ENCODE data around the gene AGMO. TPM values are rescaled to one million over a fixed set of nuclear protein-coding genes. Genes with fewer than 3 reads are reported as not detected.

Gene AGMO
- polyA plus RNA-seq, 6 donors from 2014 or later = not detected

- H3K27ac Mint-ChIP-seq = no peak overlapping the region
- no peaks in the 10 kb centered on the region for H3K36me3 Mint-ChIP-seq
- no peaks in the 10 kb centered on the region for H3K27me3 Mint-ChIP-seq
- H3K9me3 Mint-ChIP-seq = peaks cover 4 to 55% (median 19%) of the 10 kb centered on the region in 7 donors
- no peak overlapping the region for H3K4me3 Mint-ChIP-seq
- no peak for ATAC-seq (ENCODE audit: low read depth in 2 of 2)
- no peak for DNase-seq
- H3K4me1 Mint-ChIP-seq = no peaks in the 10 kb centered on the region
Observed at GRCh38 chr7:15280078-15280733, 281.6 kb downstream of the AGMO start.

GRCh38 chr7:15279640-15280039 lies 282.2 kb downstream of the AGMO start:
- H3K36me3 Mint-ChIP-seq = no peaks in the 10 kb centered on the region
- DNase-seq (no peak), ATAC-seq (ENCODE audit: low read depth in 2 of 2) (no peak)
- no peak overlapping the region for H3K4me3 Mint-ChIP-seq
- H3K27me3 Mint-ChIP-seq = no peaks in the 10 kb centered on the region
- no peaks in the 10 kb centered on the region for H3K4me1 Mint-ChIP-seq
- peak overlapping the region in 1 of 6 donors; percentile 67 for H3K27ac Mint-ChIP-seq
- H3K9me3 Mint-ChIP-seq = peaks cover 4 to 55% (median 19%) of the 10 kb centered on the region in 7 donors

- H3K36me3 Mint-ChIP-seq = no peaks in the 10 kb centered on the region
- H3K4me1 Mint-ChIP-seq = no peaks in the 10 kb centered on the region
- ATAC-seq (ENCODE audit: low read depth in 2 of 2) (no peak), DNase-seq (no peak)
- no peak overlapping the region for H3K27ac Mint-ChIP-seq
- H3K4me3 Mint-ChIP-seq = no peak overlapping the region
- peaks cover 6 to 22% (median 11%) of the 10 kb centered on the region in 7 donors for H3K9me3 Mint-ChIP-seq
- no peaks in the 10 kb centered on the region for H3K27me3 Mint-ChIP-seq
Observed at GRCh38 chr7:15257689-15258088, 304.1 kb downstream of the AGMO start.

- Mint-ChIP-seq H3K4me3 (no peak overlapping the region), H3K36me3 (no peaks in the 10 kb centered on the region), H3K4me1 (no peaks in the 10 kb centered on the region), H3K9me3 (peaks cover 0 to 19% (median 8%) of the 10 kb centered on the region in 7 donors), H3K27me3 (no peaks in the 10 kb centered on the region), H3K27ac (no peak overlapping the region)
- no peak for ATAC-seq (ENCODE audit: low read depth in 2 of 2)
- no peak for DNase-seq
Observed at GRCh38 chr7:15252181-15252580, 309.6 kb downstream of the AGMO start.

- no peak overlapping the region for H3K4me3 Mint-ChIP-seq
- no peak overlapping the region for H3K27ac Mint-ChIP-seq
- no peak for ATAC-seq (ENCODE audit: low read depth in 2 of 2)
- no peaks in the 10 kb centered on the region for H3K4me1 Mint-ChIP-seq
- no peak for DNase-seq
- H3K36me3 Mint-ChIP-seq = no peaks in the 10 kb centered on the region
- H3K9me3 Mint-ChIP-seq = peaks cover 0 to 8% (median 4%) of the 10 kb centered on the region in 7 donors
- H3K27me3 Mint-ChIP-seq = no peaks in the 10 kb centered on the region
Observed at GRCh38 chr7:15248514-15248913, 313.3 kb downstream of the AGMO start.

GRCh38 chr7:15245831-15246230 lies 316.0 kb downstream of the AGMO start:
- no peaks in the 10 kb centered on the region for H3K27me3 Mint-ChIP-seq
- peaks cover 0 to 8% (median 0%) of the 10 kb centered on the region in 7 donors for H3K9me3 Mint-ChIP-seq
- no peak overlapping the region for H3K27ac Mint-ChIP-seq
- H3K36me3 Mint-ChIP-seq = no peaks in the 10 kb centered on the region
- ATAC-seq (ENCODE audit: low read depth in 2 of 2) (no peak), DNase-seq (no peak)
- H3K4me3 Mint-ChIP-seq = no peak overlapping the region
- H3K4me1 Mint-ChIP-seq = no peaks in the 10 kb centered on the region

GRCh38 chr7:15239801-15240200 lies 322.0 kb downstream of the AGMO start:
- ATAC-seq (ENCODE audit: low read depth in 2 of 2) (no peak), DNase-seq (no peak)
- Mint-ChIP-seq H3K27me3 (no peaks in the 10 kb centered on the region), H3K4me1 (no peaks in the 10 kb centered on the region), H3K9me3 (peaks cover 0 to 4% (median 0%) of the 10 kb centered on the region in 7 donors), H3K4me3 (no peak overlapping the region), H3K36me3 (no peaks in the 10 kb centered on the region), H3K27ac (no peak overlapping the region)

- Mint-ChIP-seq H3K36me3 (no peaks in the 10 kb centered on the region), H3K4me3 (no peak overlapping the region), H3K4me1 (no peaks in the 10 kb centered on the region), H3K9me3 (peaks cover 0 to 17% (median 5%) of the 10 kb centered on the region in 7 donors), H3K27ac (no peak overlapping the region), H3K27me3 (no peaks in the 10 kb centered on the region)
- DNase-seq (no peak), ATAC-seq (ENCODE audit: low read depth in 2 of 2) (no peak)
Observed at GRCh38 chr7:15236952-15237351, 324.9 kb downstream of the AGMO start.

- Mint-ChIP-seq H3K27ac (no peak overlapping the region), H3K4me1 (no peaks in the 10 kb centered on the region), H3K4me3 (no peak overlapping the region), H3K27me3 (no peaks in the 10 kb centered on the region), H3K36me3 (no peaks in the 10 kb centered on the region), H3K9me3 (peaks cover 0 to 20% (median 10%) of the 10 kb centered on the region in 7 donors)
- DNase-seq = no peak
- no peak for ATAC-seq (ENCODE audit: low read depth in 2 of 2)
Observed at GRCh38 chr7:15234431-15234830, 327.4 kb downstream of the AGMO start.

GRCh38 chr7:15228831-15229230 lies 333.0 kb downstream of the AGMO start:
- ATAC-seq (ENCODE audit: low read depth in 2 of 2) (no peak), DNase-seq (no peak)
- Mint-ChIP-seq H3K4me1 (no peaks in the 10 kb centered on the region), H3K36me3 (no peaks in the 10 kb centered on the region), H3K27me3 (no peaks in the 10 kb centered on the region), H3K9me3 (peaks cover 2 to 26% (median 17%) of the 10 kb centered on the region in 7 donors), H3K4me3 (no peak overlapping the region), H3K27ac (no peak overlapping the region)

GRCh38 chr7:15225981-15226380 lies 335.8 kb downstream of the AGMO start:
- Mint-ChIP-seq H3K36me3 (no peaks in the 10 kb centered on the region), H3K27me3 (no peaks in the 10 kb centered on the region), H3K9me3 (peaks cover 2 to 12% (median 9%) of the 10 kb centered on the region in 7 donors), H3K4me1 (no peaks in the 10 kb centered on the region), H3K4me3 (no peak overlapping the region), H3K27ac (no peak overlapping the region)
- no peak for ATAC-seq (ENCODE audit: low read depth in 2 of 2)
- DNase-seq = no peak

- ATAC-seq (ENCODE audit: low read depth in 2 of 2) (no peak), DNase-seq (no peak)
- Mint-ChIP-seq H3K27me3 (no peaks in the 10 kb centered on the region), H3K9me3 (peaks cover 0 to 5% (median 0%) of the 10 kb centered on the region in 7 donors), H3K4me3 (no peak overlapping the region), H3K4me1 (no peaks in the 10 kb centered on the region), H3K36me3 (no peaks in the 10 kb centered on the region), H3K27ac (no peak overlapping the region)
Observed at GRCh38 chr7:15219758-15220157, 342.1 kb downstream of the AGMO start.

- no peak for ATAC-seq (ENCODE audit: low read depth in 2 of 2)
- no peak for DNase-seq
- Mint-ChIP-seq H3K36me3 (no peaks in the 10 kb centered on the region), H3K9me3 (peaks cover 0 to 5% (median 0%) of the 10 kb centered on the region in 7 donors), H3K4me1 (no peaks in the 10 kb centered on the region), H3K4me3 (no peak overlapping the region), H3K27me3 (no peaks in the 10 kb centered on the region), H3K27ac (no peak overlapping the region)
Observed at GRCh38 chr7:15218261-15218660, 343.6 kb downstream of the AGMO start.

GRCh38 chr7:15215616-15216015 lies 346.2 kb downstream of the AGMO start:
- Mint-ChIP-seq H3K4me1 (no peaks in the 10 kb centered on the region), H3K36me3 (no peaks in the 10 kb centered on the region), H3K9me3 (peaks cover 0 to 5% (median 0%) of the 10 kb centered on the region in 7 donors), H3K27me3 (no peaks in the 10 kb centered on the region), H3K4me3 (no peak overlapping the region), H3K27ac (no peak overlapping the region)
- ATAC-seq (ENCODE audit: low read depth in 2 of 2) = no peak
- no peak for DNase-seq

- no peak for DNase-seq
- Mint-ChIP-seq H3K27me3 (no peaks in the 10 kb centered on the region), H3K36me3 (no peaks in the 10 kb centered on the region), H3K9me3 (peaks cover 0 to 5% (median 0%) of the 10 kb centered on the region in 7 donors), H3K27ac (no peak overlapping the region), H3K4me3 (no peak overlapping the region), H3K4me1 (no peaks in the 10 kb centered on the region)
- no peak for ATAC-seq (ENCODE audit: low read depth in 2 of 2)
Observed at GRCh38 chr7:15214976-15215375, 346.8 kb downstream of the AGMO start.
